ENCODE measurements around the gene CEP164.

DNA sequence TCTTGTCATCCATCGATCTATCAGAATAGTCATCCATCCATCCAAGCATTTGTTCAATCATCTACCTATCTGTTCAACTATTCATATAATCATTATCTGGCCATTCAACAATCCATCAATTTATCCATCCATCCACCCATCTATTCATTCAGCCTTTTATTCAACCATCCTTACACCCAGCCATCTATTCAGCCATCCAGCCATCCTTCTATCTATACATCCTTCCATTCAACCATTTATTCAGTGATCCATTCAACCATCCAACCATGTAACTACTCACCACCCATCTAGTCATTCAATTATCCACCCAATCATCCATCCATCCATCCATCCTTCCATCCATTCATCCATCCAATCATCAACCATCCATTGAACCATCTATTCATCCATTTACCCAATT, 106.8 kb downstream of the CEP164 start:
- TF ChIP-seq TAF1 (IDR thresholded peaks at IDR 0.05; ENCODE audit: borderline replicate concordance, insufficient read depth, low read length) (no peak), POLR2AphosphoS5 (IDR thresholded peaks at IDR 0.05; ENCODE audit: low read depth, low read length) (no peak), SIN3A (IDR thresholded peaks at IDR 0.05; ENCODE audit: borderline replicate concordance, insufficient read depth, low read length) (no peak), FOXP2 (optimal IDR thresholded peaks at IDR 0.05; ENCODE audit: borderline replicate concordance, extremely low read depth, extremely low read length, insufficient read depth) (no peak)
- TF ChIP-seq, protein P1, sequence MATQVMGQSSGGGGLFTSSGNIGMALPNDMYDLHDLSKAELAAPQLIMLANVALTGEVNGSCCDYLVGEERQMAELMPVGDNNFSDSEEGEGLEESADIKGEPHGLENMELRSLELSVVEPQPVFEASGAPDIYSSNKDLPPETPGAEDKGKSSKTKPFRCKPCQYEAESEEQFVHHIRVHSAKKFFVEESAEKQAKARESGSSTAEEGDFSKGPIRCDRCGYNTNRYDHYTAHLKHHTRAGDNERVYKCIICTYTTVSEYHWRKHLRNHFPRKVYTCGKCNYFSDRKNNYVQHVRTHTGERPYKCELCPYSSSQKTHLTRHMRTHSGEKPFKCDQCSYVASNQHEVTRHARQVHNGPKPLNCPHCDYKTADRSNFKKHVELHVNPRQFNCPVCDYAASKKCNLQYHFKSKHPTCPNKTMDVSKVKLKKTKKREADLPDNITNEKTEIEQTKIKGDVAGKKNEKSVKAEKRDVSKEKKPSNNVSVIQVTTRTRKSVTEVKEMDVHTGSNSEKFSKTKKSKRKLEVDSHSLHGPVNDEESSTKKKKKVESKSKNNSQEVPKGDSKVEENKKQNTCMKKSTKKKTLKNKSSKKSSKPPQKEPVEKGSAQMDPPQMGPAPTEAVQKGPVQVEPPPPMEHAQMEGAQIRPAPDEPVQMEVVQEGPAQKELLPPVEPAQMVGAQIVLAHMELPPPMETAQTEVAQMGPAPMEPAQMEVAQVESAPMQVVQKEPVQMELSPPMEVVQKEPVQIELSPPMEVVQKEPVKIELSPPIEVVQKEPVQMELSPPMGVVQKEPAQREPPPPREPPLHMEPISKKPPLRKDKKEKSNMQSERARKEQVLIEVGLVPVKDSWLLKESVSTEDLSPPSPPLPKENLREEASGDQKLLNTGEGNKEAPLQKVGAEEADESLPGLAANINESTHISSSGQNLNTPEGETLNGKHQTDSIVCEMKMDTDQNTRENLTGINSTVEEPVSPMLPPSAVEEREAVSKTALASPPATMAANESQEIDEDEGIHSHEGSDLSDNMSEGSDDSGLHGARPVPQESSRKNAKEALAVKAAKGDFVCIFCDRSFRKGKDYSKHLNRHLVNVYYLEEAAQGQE (IDR thresholded peaks at IDR 0.05; ENCODE audit: insufficient read depth in 1 of 2, low read depth in 2 of 2, low read length in 2 of 2), result no peak
